B cell (primary cell): ENCODE data around the gene NUMB.

Experiments used
- CTCF ChIP-seq: fragments of 200-600 bp; IDR thresholded peaks from one replicate; pipeline ENCODE4 v1.8.0; 2022; ENCODE audit warnings: antibody characterized with exemption, mild to moderate bottlenecking
- EZH2 ChIP-seq: IDR thresholded peaks from 2 replicates; pipeline ENCODE4 v1.6.1; 2012; ENCODE audit warnings: borderline replicate concordance, low read depth, mild to moderate bottlenecking, moderate library complexity, low read length; ENCODE audit not compliant: insufficient read depth, poor library complexity, severe bottlenecking

GRCh38 chr14:73242357-73242901 lies 215.9 kb downstream of the NUMB start:
- no peak for TF ChIP-seq CTCF
- TF ChIP-seq EZH2: no peak
